Measurements from ENCODE around the gene SLIT3.

The SLIT3 gene

DNA sequence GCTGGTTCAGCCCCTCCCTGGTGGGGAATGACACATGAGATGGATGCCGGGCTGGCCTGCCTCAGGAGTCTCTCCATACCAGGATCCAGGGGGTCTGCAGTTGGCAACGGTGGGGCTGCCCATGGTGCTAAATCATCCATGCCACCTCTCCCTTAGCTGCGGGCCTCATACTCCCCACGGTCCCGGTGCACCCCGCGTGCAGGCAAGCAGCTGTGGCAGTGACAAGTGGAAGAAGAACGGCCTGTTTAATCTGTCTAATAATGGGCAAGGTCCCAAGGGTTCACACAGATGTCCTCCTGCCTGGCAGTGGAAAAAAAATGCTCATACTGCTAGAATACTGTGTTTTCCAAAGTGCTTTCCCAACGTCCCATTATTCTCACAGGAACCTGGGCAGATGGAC, 524.9 kb downstream of the SLIT3 start:
- no peak for TF ChIP-seq EZH2phosphoT487 (IDR thresholded peaks at IDR 0.05; ENCODE audit: borderline replicate concordance, low read length)
- TF ChIP-seq, protein P1, sequence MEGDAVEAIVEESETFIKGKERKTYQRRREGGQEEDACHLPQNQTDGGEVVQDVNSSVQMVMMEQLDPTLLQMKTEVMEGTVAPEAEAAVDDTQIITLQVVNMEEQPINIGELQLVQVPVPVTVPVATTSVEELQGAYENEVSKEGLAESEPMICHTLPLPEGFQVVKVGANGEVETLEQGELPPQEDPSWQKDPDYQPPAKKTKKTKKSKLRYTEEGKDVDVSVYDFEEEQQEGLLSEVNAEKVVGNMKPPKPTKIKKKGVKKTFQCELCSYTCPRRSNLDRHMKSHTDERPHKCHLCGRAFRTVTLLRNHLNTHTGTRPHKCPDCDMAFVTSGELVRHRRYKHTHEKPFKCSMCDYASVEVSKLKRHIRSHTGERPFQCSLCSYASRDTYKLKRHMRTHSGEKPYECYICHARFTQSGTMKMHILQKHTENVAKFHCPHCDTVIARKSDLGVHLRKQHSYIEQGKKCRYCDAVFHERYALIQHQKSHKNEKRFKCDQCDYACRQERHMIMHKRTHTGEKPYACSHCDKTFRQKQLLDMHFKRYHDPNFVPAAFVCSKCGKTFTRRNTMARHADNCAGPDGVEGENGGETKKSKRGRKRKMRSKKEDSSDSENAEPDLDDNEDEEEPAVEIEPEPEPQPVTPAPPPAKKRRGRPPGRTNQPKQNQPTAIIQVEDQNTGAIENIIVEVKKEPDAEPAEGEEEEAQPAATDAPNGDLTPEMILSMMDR (IDR thresholded peaks at IDR 0.05; ENCODE audit: low read depth, low read length, poor library complexity, severe bottlenecking): no peak
- H3K79me2 ChIP-seq (ENCODE audit: control insufficient read depth, low read length): no peaks in the 10 kb centered on the region
- H3K27me3 ChIP-seq (ENCODE audit: control insufficient read depth, low read length): no peaks in the 10 kb centered on the region
- H4K20me1 ChIP-seq (ENCODE audit: control insufficient read depth, insufficient read depth, low read depth, low read length): no peaks in the 10 kb centered on the region
- H3K27ac ChIP-seq (ENCODE audit: low read depth, low read length): no peak overlapping the region
- H3F3A ChIP-seq (ENCODE audit: control insufficient read depth, insufficient read depth): no peaks in the 10 kb centered on the region
- no peaks in the 10 kb centered on the region for H3K9me2 ChIP-seq (replicated peaks; ENCODE audit: control insufficient read depth, low read length)
- no peak overlapping the region for H3K4me3 ChIP-seq (ENCODE audit: low read length)
- H3K4me1 ChIP-seq (ENCODE audit: control insufficient read depth, low read length): no peaks in the 10 kb centered on the region
- no peak overlapping the region for H3K4me2 ChIP-seq (ENCODE audit: low read length)
- no peaks in the 10 kb centered on the region for H3K9me3 ChIP-seq (ENCODE audit: control insufficient read depth, insufficient read depth, low read length)
- no peaks in the 10 kb centered on the region for H3K36me3 ChIP-seq (ENCODE audit: control insufficient read depth, low read length)

- H3K9me3 ChIP-seq (ENCODE audit: control insufficient read depth, insufficient read depth, low read length): no peaks in the 10 kb centered on the region
- H3K4me3 ChIP-seq (ENCODE audit: low read length): no peak overlapping the region
- no peaks in the 10 kb centered on the region for H3K36me3 ChIP-seq (ENCODE audit: control insufficient read depth, low read length)
- no peaks in the 10 kb centered on the region for H3K4me1 ChIP-seq (ENCODE audit: control insufficient read depth, low read length)
- H3K27ac ChIP-seq (ENCODE audit: low read depth, low read length): no peak overlapping the region
- no peaks in the 10 kb centered on the region for H4K20me1 ChIP-seq (ENCODE audit: control insufficient read depth, insufficient read depth, low read depth, low read length)
- H3K27me3 ChIP-seq (ENCODE audit: control insufficient read depth, low read length): no peaks in the 10 kb centered on the region
- no peaks in the 10 kb centered on the region for H3K79me2 ChIP-seq (ENCODE audit: control insufficient read depth, low read length)
- no peak overlapping the region for H3K4me2 ChIP-seq (ENCODE audit: low read length)
- H3F3A ChIP-seq (ENCODE audit: control insufficient read depth, insufficient read depth): no peaks in the 10 kb centered on the region
- TF ChIP-seq, protein P1 (IDR thresholded peaks at IDR 0.05; ENCODE audit: low read depth, low read length, poor library complexity, severe bottlenecking): no peak
- no peak for TF ChIP-seq EZH2phosphoT487 (IDR thresholded peaks at IDR 0.05; ENCODE audit: borderline replicate concordance, low read length)
- no peaks in the 10 kb centered on the region for H3K9me2 ChIP-seq (replicated peaks; ENCODE audit: control insufficient read depth, low read length)
These were observed 527.7 kb downstream of the SLIT3 start for GRCh38 chr5:168773226-168773625.

GRCh38 chr5:168772316-168772961, 528.5 kb downstream of the SLIT3 start:
- Histone ChIP-seq H3K27ac (ENCODE audit: low read depth, low read length) (no peak overlapping the region), H3K9me2 (replicated peaks; ENCODE audit: control insufficient read depth, low read length) (no peaks in the 10 kb centered on the region), H3K4me3 (ENCODE audit: low read length) (no peak overlapping the region), H4K20me1 (ENCODE audit: control insufficient read depth, insufficient read depth, low read depth, low read length) (no peaks in the 10 kb centered on the region), H3K9me3 (ENCODE audit: control insufficient read depth, insufficient read depth, low read length) (no peaks in the 10 kb centered on the region), H3K79me2 (ENCODE audit: control insufficient read depth, low read length) (no peaks in the 10 kb centered on the region), H3K27me3 (ENCODE audit: control insufficient read depth, low read length) (no peaks in the 10 kb centered on the region), H3K36me3 (ENCODE audit: control insufficient read depth, low read length) (no peaks in the 10 kb centered on the region), H3F3A (ENCODE audit: control insufficient read depth, insufficient read depth) (no peaks in the 10 kb centered on the region), H3K4me2 (ENCODE audit: low read length) (no peak overlapping the region), H3K4me1 (ENCODE audit: control insufficient read depth, low read length) (no peaks in the 10 kb centered on the region)
- no peak for TF ChIP-seq EZH2phosphoT487 (IDR thresholded peaks at IDR 0.05; ENCODE audit: borderline replicate concordance, low read length)
- TF ChIP-seq, protein P1 (IDR thresholded peaks at IDR 0.05; ENCODE audit: low read depth, low read length, poor library complexity, severe bottlenecking): no peak

Data from DOHH2 (cell line).